Neural cell (in vitro differentiated cells): Measurements from ENCODE around the gene EPC1.
"Not testable (repeated sequence)": the region's sequence is repeated elsewhere in the genome, so short reads cannot be mapped to it uniquely, and the experiment has no call there.

Experiments
- EP300 ChIP-seq: fragments of 450-650 bp; conservative IDR thresholded peaks from 2 replicates; pipeline ENCODE4 v1.6.1; 2014; ENCODE audit warnings: antibody characterized with exemption, mild to moderate bottlenecking, moderate library complexity; ENCODE audit not compliant: poor library complexity, severe bottlenecking
- EZH2 ChIP-seq: fragments of 200-600, 300-800 bp; shearing (Covaris generic), sonication (generic); IDR thresholded peaks from 2 replicates; pipeline ENCODE4 v1.6.1; 2014; ENCODE audit warnings: antibody characterized with exemption, low read length, borderline replicate concordance, mild to moderate bottlenecking; ENCODE audit not compliant: insufficient read depth, poor library complexity, severe bottlenecking
- POLR2AphosphoS5 ChIP-seq: IDR thresholded peaks from 2 replicates; pipeline ENCODE4 v1.6.1; 2012
- REST ChIP-seq: IDR thresholded peaks from 2 replicates; pipeline ENCODE4 v1.6.1; 2012; ENCODE audit warnings: borderline replicate concordance
- SMC3 ChIP-seq: fragments of 450-650 bp; conservative IDR thresholded peaks from 2 replicates; pipeline ENCODE4 v1.6.1; 2014; ENCODE audit warnings: antibody characterized with exemption, mild to moderate bottlenecking, moderate library complexity; ENCODE audit not compliant: poor library complexity
- TAF1 ChIP-seq: IDR thresholded peaks from 2 replicates; pipeline ENCODE4 v1.6.1; 2012; ENCODE audit warnings: low read depth
- TF ChIP-seq, protein P1 (sequence below): fragments of 450-650 bp; IDR thresholded peaks from 2 replicates; pipeline ENCODE4 v1.5.1; 2014; ENCODE audit warnings: antibody characterized with exemption, mild to moderate bottlenecking, moderate library complexity; ENCODE audit not compliant: poor library complexity, severe bottlenecking

- TF ChIP-seq, protein P1, sequence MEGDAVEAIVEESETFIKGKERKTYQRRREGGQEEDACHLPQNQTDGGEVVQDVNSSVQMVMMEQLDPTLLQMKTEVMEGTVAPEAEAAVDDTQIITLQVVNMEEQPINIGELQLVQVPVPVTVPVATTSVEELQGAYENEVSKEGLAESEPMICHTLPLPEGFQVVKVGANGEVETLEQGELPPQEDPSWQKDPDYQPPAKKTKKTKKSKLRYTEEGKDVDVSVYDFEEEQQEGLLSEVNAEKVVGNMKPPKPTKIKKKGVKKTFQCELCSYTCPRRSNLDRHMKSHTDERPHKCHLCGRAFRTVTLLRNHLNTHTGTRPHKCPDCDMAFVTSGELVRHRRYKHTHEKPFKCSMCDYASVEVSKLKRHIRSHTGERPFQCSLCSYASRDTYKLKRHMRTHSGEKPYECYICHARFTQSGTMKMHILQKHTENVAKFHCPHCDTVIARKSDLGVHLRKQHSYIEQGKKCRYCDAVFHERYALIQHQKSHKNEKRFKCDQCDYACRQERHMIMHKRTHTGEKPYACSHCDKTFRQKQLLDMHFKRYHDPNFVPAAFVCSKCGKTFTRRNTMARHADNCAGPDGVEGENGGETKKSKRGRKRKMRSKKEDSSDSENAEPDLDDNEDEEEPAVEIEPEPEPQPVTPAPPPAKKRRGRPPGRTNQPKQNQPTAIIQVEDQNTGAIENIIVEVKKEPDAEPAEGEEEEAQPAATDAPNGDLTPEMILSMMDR = not testable (repeated sequence)
- not testable (repeated sequence) for TF ChIP-seq SMC3, TAF1, EP300, POLR2AphosphoS5, REST, EZH2
Observed at GRCh38 chr10:32250489-32250888, 96.5 kb downstream of the EPC1 start.
